Measurements from ENCODE around the gene PSD2.

PSD2 gene

DNA sequence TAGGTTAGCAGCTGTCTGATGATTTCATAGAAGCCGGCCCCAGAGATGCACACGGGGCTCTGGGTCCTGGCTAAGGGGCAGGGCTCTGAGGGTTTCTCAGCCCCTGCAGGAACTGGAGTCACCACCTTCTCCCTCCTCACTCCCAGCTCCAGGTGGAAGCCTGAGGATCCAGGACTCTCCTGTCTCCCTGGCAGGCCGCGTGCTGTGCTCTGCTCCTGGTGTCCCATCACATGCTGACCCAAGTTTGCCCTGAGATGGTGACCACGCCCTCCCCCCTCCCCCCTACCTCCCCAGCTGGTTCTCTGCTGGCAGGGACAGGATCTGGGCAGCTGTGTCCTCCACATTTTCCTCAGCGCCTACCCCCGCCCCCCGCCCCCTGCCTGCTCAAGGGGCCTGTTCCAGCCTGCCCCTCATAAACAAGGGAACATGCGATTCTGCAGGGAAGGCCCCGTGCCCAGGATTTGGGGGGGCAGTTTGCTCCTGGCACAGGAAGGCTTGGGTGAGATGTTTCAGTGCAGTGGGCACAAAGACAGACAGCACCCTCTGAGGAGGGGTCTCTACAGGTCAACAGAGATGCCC, 87.4 kb downstream of the PSD2 start:
- DNase-seq = no peak

DNA sequence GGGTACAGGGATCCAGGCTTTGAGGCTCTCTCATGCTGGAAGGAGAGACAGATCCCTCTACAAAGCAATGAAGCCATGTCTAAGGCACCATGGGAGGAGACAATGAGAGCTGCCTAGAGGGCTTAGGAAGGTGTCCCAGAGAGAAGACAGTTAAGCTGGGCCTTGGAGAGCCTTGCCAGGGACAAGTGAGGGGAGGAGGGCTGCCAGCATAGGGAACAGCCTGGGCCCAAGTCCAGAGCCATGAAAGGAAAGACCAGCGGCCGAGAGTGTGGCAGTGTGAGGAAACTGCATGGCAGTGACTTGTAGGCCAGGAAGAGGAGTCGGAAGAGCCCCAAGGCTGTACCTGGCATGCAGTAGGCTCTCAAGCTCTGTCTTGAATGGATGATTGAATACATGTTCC, 88.5 kb downstream of the PSD2 start:
- no peak for DNase-seq

GRCh38 chr5:139884734-139885133, 89.1 kb downstream of the PSD2 start:
- no peak for DNase-seq

- no peak for DNase-seq
Measured at GRCh38 chr5:139885172-139885856, 89.7 kb downstream of the PSD2 start.

- no peak for DNase-seq
Measured at GRCh38 chr5:139885857-139886208, 90.2 kb downstream of the PSD2 start.

DNA sequence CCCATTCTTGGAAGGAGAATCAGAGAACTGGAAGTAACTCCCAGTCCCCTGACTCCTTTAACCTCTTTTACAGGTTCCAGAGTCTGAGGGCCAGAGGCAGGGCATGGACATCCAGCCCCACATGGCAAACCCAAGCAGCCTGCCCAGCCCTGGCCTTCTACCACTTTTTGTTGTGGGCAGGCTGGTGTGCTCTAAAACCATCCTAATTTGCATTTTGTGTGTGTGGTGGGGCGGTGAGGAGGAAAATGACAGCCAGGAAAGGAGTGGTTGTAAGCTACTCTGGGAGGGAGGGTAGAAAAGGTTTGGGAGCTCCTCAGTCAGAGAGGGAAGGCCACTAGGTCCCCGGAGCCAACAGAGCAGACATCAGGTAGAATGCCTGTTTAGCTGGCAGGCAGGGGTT, 90.6 kb downstream of the PSD2 start:
- DNase-seq = no peak

- no peak for DNase-seq
Measured at GRCh38 chr5:139888370-139888769, 92.8 kb downstream of the PSD2 start.

- no peak for DNase-seq
Measured at GRCh38 chr5:139889410-139889809, 93.8 kb downstream of the PSD2 start.

- no peak for DNase-seq
Measured at GRCh38 chr5:139893873-139894272, 98.3 kb downstream of the PSD2 start.
